ENCODE data around the gene LPAR3.

Gene LPAR3

DNA sequence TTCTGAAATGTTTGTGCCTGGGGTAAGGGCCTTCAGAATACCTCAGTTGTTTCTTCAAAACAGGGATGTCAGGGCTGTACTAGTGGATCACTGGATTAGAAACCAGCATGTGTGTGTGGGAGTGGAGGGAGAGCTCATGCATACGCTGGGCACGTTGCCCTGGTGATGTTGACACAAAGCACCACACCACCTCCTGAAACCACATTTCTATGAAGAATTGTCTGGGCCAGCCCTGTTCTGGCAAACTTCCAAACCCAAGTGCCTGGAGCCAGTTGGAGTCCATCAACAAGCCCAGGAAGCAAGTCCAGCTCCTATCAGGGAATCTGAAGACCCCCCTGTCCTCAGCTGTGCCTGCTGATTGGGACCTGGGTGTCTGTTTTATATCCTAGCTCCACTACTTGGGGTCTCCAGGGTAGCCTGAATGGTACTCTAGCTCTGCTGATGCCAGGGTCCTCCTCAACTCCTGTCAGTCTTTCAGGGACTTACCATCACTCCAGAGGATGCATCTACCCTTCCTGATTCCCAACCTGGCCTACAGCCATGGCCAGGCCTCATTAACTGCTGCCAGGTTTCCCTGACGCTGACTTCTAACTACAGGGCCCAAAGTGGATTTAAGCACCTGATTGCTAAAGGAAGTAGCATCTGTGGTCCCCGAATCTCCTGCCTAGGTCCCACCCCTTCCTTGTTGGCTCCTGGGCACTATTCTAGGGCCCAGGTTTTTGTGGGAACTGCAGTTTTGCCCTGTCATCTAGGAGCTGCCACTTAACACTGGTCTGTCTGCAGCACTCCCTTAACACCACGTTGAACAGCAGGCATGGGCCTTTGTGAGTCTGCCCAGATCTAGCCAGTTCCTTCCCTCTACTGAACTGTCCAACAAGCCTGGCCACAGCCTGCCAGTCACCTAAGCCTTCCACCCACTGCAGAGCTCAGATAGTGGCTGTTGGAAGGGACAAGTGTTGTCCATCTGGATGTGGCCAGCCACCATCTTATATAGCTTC lies 45.5 kb downstream of the LPAR3 start:
- Histone ChIP-seq H3K27me3 (ENCODE audit: insufficient read depth, low read length) (no peaks in the 10 kb centered on the region), H3K4ac (ENCODE audit: low read depth, low read length) (no peak overlapping the region), H3K18ac (ENCODE audit: low read length) (no peak overlapping the region), H3K27ac (ENCODE audit: low read depth, low read length) (no peak overlapping the region), H4K12ac (ENCODE audit: low read depth, low read length) (no peak overlapping the region), H3K4me1 (ENCODE audit: control insufficient read depth in 1 of 2, insufficient read depth in 2 of 2, low read length in 2 of 2) (peaks cover 0 to 3% of the 10 kb centered on the region in 2 experiments), H4K8ac (ENCODE audit: low read depth, low read length) (no peak overlapping the region), H3K9ac (ENCODE audit: low read length) (no peak overlapping the region), H2BK12ac (ENCODE audit: low read length) (no peak overlapping the region), H2BK120ac (ENCODE audit: insufficient read depth, low read length, poor library complexity) (no peak overlapping the region), H2BK5ac (ENCODE audit: low read depth, low read length, poor library complexity) (no peak overlapping the region), H3K23ac (ENCODE audit: low read length) (no peak overlapping the region), H3K79me1 (ENCODE audit: low read length) (no peaks in the 10 kb centered on the region), H3K14ac (ENCODE audit: low read length) (no peak overlapping the region), H3K79me2 (ENCODE audit: control insufficient read depth, insufficient read depth, low read length, poor library complexity) (no peaks in the 10 kb centered on the region), H4K91ac (ENCODE audit: low read depth, low read length) (no peak overlapping the region), H2AFZ (ENCODE audit: insufficient read depth, low read length, poor library complexity) (no peak overlapping the region), H3K4me3 (ENCODE audit: low read depth, low read length) (no peak overlapping the region), H2AK5ac (ENCODE audit: low read length) (no peak overlapping the region), H3K36me3 (ENCODE audit: control insufficient read depth in 1 of 2, insufficient read depth in 2 of 2, low read length in 2 of 2) (no peaks in the 10 kb centered on the region), H3K9me3 (ENCODE audit: insufficient read depth, low read depth, low read length) (no peaks in the 10 kb centered on the region), H3K4me2 (ENCODE audit: low read length) (no peak overlapping the region)
- peak; percentile 32 to 70 for DNase-seq
- WGBS (ENCODE audit: extremely low coverage, insufficient coverage, insufficient read length), result no CpG with 5 or more reads among the region's 5 CpGs

DNA sequence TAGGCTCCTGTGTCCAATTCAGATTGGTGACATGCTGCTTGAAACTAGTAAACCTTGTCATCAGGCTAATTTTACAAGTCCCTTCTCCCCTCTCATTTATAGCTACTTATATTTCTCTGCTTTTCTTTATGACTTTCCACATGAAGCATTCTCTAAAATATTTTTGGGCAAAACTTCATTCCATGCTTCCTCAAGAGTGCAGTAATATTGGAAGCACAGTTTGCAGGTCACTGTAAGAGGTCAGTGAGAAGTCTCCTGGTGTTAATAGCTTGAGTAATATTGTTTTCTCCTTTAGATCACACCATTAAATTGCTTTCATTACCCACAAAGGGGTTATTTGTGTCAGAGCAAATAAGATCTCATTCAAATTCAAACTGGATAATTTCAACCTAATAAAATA lies 46.6 kb downstream of the LPAR3 start:
- Histone ChIP-seq H3K27ac (ENCODE audit: low read depth, low read length) (no peak overlapping the region), H2BK12ac (ENCODE audit: low read length) (no peak overlapping the region), H3K14ac (ENCODE audit: low read length) (no peak overlapping the region), H4K91ac (ENCODE audit: low read depth, low read length) (no peak overlapping the region), H3K9ac (ENCODE audit: low read length) (no peak overlapping the region), H4K8ac (ENCODE audit: low read depth, low read length) (no peak overlapping the region), H3K27me3 (ENCODE audit: insufficient read depth, low read length) (no peaks in the 10 kb centered on the region), H3K79me2 (ENCODE audit: control insufficient read depth, insufficient read depth, low read length, poor library complexity) (no peaks in the 10 kb centered on the region), H2BK120ac (ENCODE audit: insufficient read depth, low read length, poor library complexity) (no peak overlapping the region), H2AFZ (ENCODE audit: insufficient read depth, low read length, poor library complexity) (no peak overlapping the region), H2BK5ac (ENCODE audit: low read depth, low read length, poor library complexity) (no peak overlapping the region), H3K9me3 (ENCODE audit: insufficient read depth, low read depth, low read length) (no peaks in the 10 kb centered on the region), H3K23ac (ENCODE audit: low read length) (no peak overlapping the region), H3K4me2 (ENCODE audit: low read length) (no peak overlapping the region), H3K36me3 (ENCODE audit: control insufficient read depth in 1 of 2, insufficient read depth in 2 of 2, low read length in 2 of 2) (no peaks in the 10 kb centered on the region), H2AK5ac (ENCODE audit: low read length) (no peak overlapping the region), H3K79me1 (ENCODE audit: low read length) (no peaks in the 10 kb centered on the region), H3K4ac (ENCODE audit: low read depth, low read length) (no peak overlapping the region), H4K12ac (ENCODE audit: low read depth, low read length) (no peak overlapping the region), H3K4me1 (ENCODE audit: control insufficient read depth in 1 of 2, insufficient read depth in 2 of 2, low read length in 2 of 2) (no peaks in the 10 kb centered on the region), H3K4me3 (ENCODE audit: low read depth, low read length) (no peak overlapping the region), H3K18ac (ENCODE audit: low read length) (no peak overlapping the region)
- DNase-seq, result no peak

- H2BK5ac ChIP-seq (ENCODE audit: low read depth, low read length, poor library complexity), result no peak overlapping the region
- no peaks in the 10 kb centered on the region for H3K79me2 ChIP-seq (ENCODE audit: control insufficient read depth, insufficient read depth, low read length, poor library complexity)
- no peaks in the 10 kb centered on the region for H3K4me1 ChIP-seq (ENCODE audit: control insufficient read depth in 1 of 2, insufficient read depth in 2 of 2, low read length in 2 of 2)
- no peak overlapping the region for H3K4ac ChIP-seq (ENCODE audit: low read depth, low read length)
- no peak overlapping the region for H2BK120ac ChIP-seq (ENCODE audit: insufficient read depth, low read length, poor library complexity)
- no peaks in the 10 kb centered on the region for H3K79me1 ChIP-seq (ENCODE audit: low read length)
- no peak overlapping the region for H2AK5ac ChIP-seq (ENCODE audit: low read length)
- H3K27ac ChIP-seq (ENCODE audit: low read depth, low read length), result no peak overlapping the region
- H3K36me3 ChIP-seq (ENCODE audit: control insufficient read depth in 1 of 2, insufficient read depth in 2 of 2, low read length in 2 of 2), result no peaks in the 10 kb centered on the region
- H3K4me3 ChIP-seq (ENCODE audit: low read depth, low read length), result no peak overlapping the region
- H3K4me2 ChIP-seq (ENCODE audit: low read length), result no peak overlapping the region
- H4K91ac ChIP-seq (ENCODE audit: low read depth, low read length), result no peak overlapping the region
- no CpG with 5 or more reads among the region's 2 CpGs for WGBS (ENCODE audit: extremely low coverage, insufficient coverage, insufficient read length)
- no peak overlapping the region for H2AFZ ChIP-seq (ENCODE audit: insufficient read depth, low read length, poor library complexity)
- H2BK12ac ChIP-seq (ENCODE audit: low read length), result no peak overlapping the region
- no peak overlapping the region for H3K23ac ChIP-seq (ENCODE audit: low read length)
- H4K12ac ChIP-seq (ENCODE audit: low read depth, low read length), result no peak overlapping the region
- no peak overlapping the region for H3K9ac ChIP-seq (ENCODE audit: low read length)
- H3K14ac ChIP-seq (ENCODE audit: low read length), result no peak overlapping the region
- no peak overlapping the region for H4K8ac ChIP-seq (ENCODE audit: low read depth, low read length)
- no peaks in the 10 kb centered on the region for H3K27me3 ChIP-seq (ENCODE audit: insufficient read depth, low read length)
- no peak for DNase-seq
- H3K18ac ChIP-seq (ENCODE audit: low read length), result no peak overlapping the region
- no peaks in the 10 kb centered on the region for H3K9me3 ChIP-seq (ENCODE audit: insufficient read depth, low read depth, low read length)
Observed at GRCh38 chr1:84845357-84845756, 47.6 kb downstream of the LPAR3 start.

- H3K36me3 ChIP-seq (ENCODE audit: control insufficient read depth in 1 of 2, insufficient read depth in 2 of 2, low read length in 2 of 2), result no peaks in the 10 kb centered on the region
- no peak overlapping the region for H3K27ac ChIP-seq (ENCODE audit: low read depth, low read length)
- H3K9me3 ChIP-seq (ENCODE audit: insufficient read depth, low read depth, low read length), result no peaks in the 10 kb centered on the region
- H3K4me2 ChIP-seq (ENCODE audit: low read length), result no peak overlapping the region
- no peaks in the 10 kb centered on the region for H3K79me2 ChIP-seq (ENCODE audit: control insufficient read depth, insufficient read depth, low read length, poor library complexity)
- no peak overlapping the region for H4K12ac ChIP-seq (ENCODE audit: low read depth, low read length)
- no peak overlapping the region for H2BK12ac ChIP-seq (ENCODE audit: low read length)
- no peak overlapping the region for H3K14ac ChIP-seq (ENCODE audit: low read length)
- H3K9ac ChIP-seq (ENCODE audit: low read length), result no peak overlapping the region
- no peak overlapping the region for H4K8ac ChIP-seq (ENCODE audit: low read depth, low read length)
- H3K4ac ChIP-seq (ENCODE audit: low read depth, low read length), result no peak overlapping the region
- H3K27me3 ChIP-seq (ENCODE audit: insufficient read depth, low read length), result no peaks in the 10 kb centered on the region
- no peak for DNase-seq
- H4K91ac ChIP-seq (ENCODE audit: low read depth, low read length), result no peak overlapping the region
- H3K79me1 ChIP-seq (ENCODE audit: low read length), result no peaks in the 10 kb centered on the region
- H2AFZ ChIP-seq (ENCODE audit: insufficient read depth, low read length, poor library complexity), result no peak overlapping the region
- no peak overlapping the region for H3K18ac ChIP-seq (ENCODE audit: low read length)
- no peak overlapping the region for H2AK5ac ChIP-seq (ENCODE audit: low read length)
- H3K4me3 ChIP-seq (ENCODE audit: low read depth, low read length), result no peak overlapping the region
- H3K4me1 ChIP-seq (ENCODE audit: control insufficient read depth in 1 of 2, insufficient read depth in 2 of 2, low read length in 2 of 2), result no peaks in the 10 kb centered on the region
- no peak overlapping the region for H2BK120ac ChIP-seq (ENCODE audit: insufficient read depth, low read length, poor library complexity)
- H2BK5ac ChIP-seq (ENCODE audit: low read depth, low read length, poor library complexity), result no peak overlapping the region
- H3K23ac ChIP-seq (ENCODE audit: low read length), result no peak overlapping the region
Observed at GRCh38 chr1:84844094-84844493, 48.9 kb downstream of the LPAR3 start.
